ENCODE results near the gene PALM3. TPM values are rescaled to one million over a fixed set of nuclear protein-coding genes. Genes with fewer than 3 reads are reported as not detected.

PALM3 gene
- total RNA-seq, 4 donors from 2014 or later, result 0.55 to 4.3 TPM; not detected in 2

DNA sequence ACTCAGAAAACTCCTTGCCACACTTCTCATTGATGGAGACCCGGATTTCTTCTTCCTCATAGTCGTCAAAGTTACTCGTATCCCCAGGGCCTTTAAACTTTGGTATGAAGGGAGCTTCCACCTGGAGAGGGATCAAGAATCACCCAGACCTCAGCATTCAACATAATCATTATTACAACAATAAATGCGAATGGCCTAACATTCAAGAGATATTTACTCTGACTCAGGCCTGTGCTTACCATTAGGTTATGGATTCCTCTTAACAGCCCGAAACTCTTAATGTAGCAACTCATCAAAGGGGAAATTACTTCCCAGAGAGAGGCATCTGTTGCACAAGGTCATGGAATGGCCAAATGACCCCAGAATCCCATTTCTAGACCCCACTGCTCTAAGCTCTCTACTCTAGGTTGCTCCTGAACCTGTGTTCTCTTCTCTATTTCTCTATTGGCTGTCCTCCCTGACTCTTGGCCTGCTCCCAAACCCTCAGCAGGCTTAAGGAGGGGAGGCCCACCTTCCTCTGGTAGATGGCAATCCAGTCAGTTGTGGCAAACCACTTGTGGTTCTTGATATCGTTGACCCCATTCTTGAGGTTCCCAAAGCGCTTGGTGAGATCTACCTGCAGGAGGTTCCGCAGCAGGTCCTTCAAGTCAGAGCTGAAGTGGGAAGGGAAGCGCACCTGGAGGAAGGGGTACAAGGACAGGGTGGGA, 31.4 kb upstream of the PALM3 start:
- TF ChIP-seq CTCF (IDR thresholded peaks at IDR 0.05) (no peak), POLR2A (IDR thresholded peaks at IDR 0.05) (no peak)
- Histone ChIP-seq H3K27ac (no peak overlapping the region), H3K9me3 (peaks cover 0 to 3% of the 10 kb centered on the region in 2 donors), H3K4me3 (no peak overlapping the region), H3K4me1 (no peaks in the 10 kb centered on the region), H3K27me3 (no peaks in the 10 kb centered on the region), H3K36me3 (no peaks in the 10 kb centered on the region)
- intact Hi-C loops (cut with DNase I; ENCODE audit: low total_unique reads), result no loop called here
- no peak for DNase-seq

DNA sequence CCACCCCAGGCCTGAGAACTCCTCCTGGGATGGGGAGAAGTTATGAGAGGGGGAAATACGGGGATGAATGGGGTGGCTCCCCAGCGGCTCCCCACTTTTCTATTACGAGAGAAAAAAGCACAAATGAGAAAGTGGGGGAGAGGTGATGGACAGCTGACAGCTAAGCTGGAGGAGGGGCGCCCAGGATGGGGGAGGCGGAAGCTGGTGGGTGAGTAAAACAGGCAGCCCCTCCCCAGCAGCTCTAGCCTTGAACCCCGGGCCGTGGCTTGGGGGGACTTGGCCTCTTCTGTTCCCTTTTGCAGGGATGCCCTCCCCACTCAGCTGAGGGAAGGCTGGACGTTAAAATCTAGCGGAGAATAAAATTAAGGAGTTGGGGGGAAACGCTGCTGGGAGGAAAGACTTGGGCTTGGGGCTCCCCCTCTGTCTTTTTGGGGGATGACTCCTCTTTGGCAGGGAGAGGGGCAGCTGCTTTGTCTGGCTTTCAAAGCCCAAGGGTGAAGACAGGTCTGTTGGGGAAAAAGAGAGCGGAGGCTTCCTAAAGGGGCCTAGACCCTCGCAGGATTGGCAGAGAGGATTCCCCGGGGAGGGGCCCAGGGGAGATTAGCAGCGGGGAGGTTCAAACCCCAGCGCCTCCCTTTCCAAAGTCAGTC, 30.1 kb upstream of the PALM3 start:
- TF ChIP-seq CTCF (IDR thresholded peaks at IDR 0.05), result no peak
- no peak for DNase-seq
- Histone ChIP-seq H3K9me3 (peaks cover 0 to 3% of the 10 kb centered on the region in 2 donors), H3K27me3 (no peaks in the 10 kb centered on the region), H3K4me1 (no peaks in the 10 kb centered on the region), H3K27ac (peak overlapping the region; percentile 90 to 91), H3K36me3 (no peaks in the 10 kb centered on the region), H3K4me3 (peak overlapping the region; percentile 50 to 81)
- intact Hi-C loops (cut with DNase I; ENCODE audit: low total_unique reads), result no loop called here

GRCh38 chr19:14091081-14091812, 29.4 kb upstream of the PALM3 start:
- TF ChIP-seq POLR2A (IDR thresholded peaks at IDR 0.05) (peak; percentile 50 to 86), CTCF (IDR thresholded peaks at IDR 0.05) (peak; percentile 3 to 36 (median 24))
- Histone ChIP-seq H3K4me1 (no peaks in the 10 kb centered on the region), H3K27ac (peak overlapping the region; percentile 90 to 91), H3K4me3 (peak overlapping the region; percentile 50 to 81), H3K27me3 (no peaks in the 10 kb centered on the region), H3K36me3 (no peaks in the 10 kb centered on the region), H3K9me3 (peaks cover 0 to 3% of the 10 kb centered on the region in 2 donors)
- intact Hi-C loops (cut with DNase I; ENCODE audit: low total_unique reads), result no loop called here
- peak; percentile 51 to 80 for DNase-seq

DNA sequence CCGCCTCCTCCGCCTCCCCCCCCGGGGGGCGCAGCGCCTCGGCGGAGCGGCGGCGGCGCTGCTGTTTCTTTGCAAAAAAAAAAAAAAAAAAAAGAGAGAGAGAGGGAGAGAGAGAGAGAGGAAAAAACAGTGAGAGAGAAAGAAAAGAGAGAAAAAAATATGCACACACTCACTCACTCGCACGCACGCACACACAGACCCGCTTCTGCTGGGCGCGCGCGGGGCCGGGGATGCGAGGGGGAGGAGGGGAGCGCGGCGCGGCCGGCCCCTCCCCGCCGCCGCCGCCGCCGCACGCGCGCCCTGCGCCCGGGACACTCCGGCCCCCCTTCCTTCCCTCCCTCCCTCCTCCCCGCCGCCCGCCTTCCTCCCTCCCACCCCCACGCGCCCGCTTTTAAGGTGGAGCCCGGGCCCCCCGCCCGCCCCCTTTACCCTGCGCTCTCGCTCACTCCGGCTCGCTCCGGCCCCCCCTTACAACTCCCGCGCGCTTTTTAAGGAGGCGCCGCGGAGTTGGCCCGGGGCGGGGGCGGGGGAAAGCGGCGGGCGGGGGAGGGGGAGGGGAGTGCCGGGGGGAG, 28.7 kb upstream of the PALM3 start, which contains the start of gene SAMD1:
SAMD1 (minus strand) TSS at position 243 of the 572 bp plus-strand sequence.
- H3K36me3 ChIP-seq, result no peaks in the 10 kb centered on the region
- peak within 1 kb of the TSS; percentile 90 to 91 for H3K27ac ChIP-seq
- H3K4me3 ChIP-seq, result peak within 1 kb of the TSS; percentile 50 to 81
- H3K9me3 ChIP-seq, result peaks cover 0 to 3% of the 10 kb centered on the region in 2 donors
- H3K27me3 ChIP-seq, result no peaks in the 10 kb centered on the region
- TF ChIP-seq POLR2A (IDR thresholded peaks at IDR 0.05), result no peak
- TF ChIP-seq CTCF (IDR thresholded peaks at IDR 0.05), result no peak
- H3K4me1 ChIP-seq, result no peaks in the 10 kb centered on the region
- intact Hi-C loops (cut with DNase I; ENCODE audit: low total_unique reads), result no loop called here
- DNase-seq, result peak; percentile 88 to 96
